Activated CD8-positive, alpha-beta T cell treated with anti-CD3 and anti-CD28 coated beads for 36 hours (primary cell): Measurements from ENCODE around the gene TRAPPC12. TPM values are rescaled to one million over a fixed set of nuclear protein-coding genes. Genes with fewer than 3 reads are reported as not detected.

Experiments
- ATAC-seq: fragments of 200-7000 bp; cut with Tn5 transposase; one replicate; pipeline ENCODE4 v1.10.0; 2021; ENCODE audit warnings: mild to moderate bottlenecking, moderate library complexity
- CTCF ChIA-PET: fragments of 350-600 bp; sonication (Branson Sonifier 250); formaldehyde crosslinking; loops from one replicate; lab custom pipeline; 2021; ENCODE audit warnings: antibody characterized with exemption; lab: Charles Lee
- POLR2A ChIA-PET: fragments of 350-600 bp; sonication (Branson Sonifier 250); formaldehyde crosslinking; loops from one replicate; lab custom pipeline; 2021; ENCODE audit warnings: antibody characterized with exemption; lab: Charles Lee
- DNase-seq: peaks from one replicate; pipeline ENCODE4 v3.0.0-alpha.2; 2020
- H3K27ac Mint-ChIP-seq: one replicate; pipeline ENCODE4 v1.8.0; 2021; ENCODE audit warnings: mild to moderate bottlenecking, mixed read lengths
- H3K27me3 Mint-ChIP-seq: one replicate; pipeline ENCODE4 v1.8.0; 2021; ENCODE audit warnings: mixed read lengths
- H3K36me3 Mint-ChIP-seq: one replicate; pipeline ENCODE4 v1.8.0; 2021; ENCODE audit warnings: low read depth, mixed read lengths
- H3K4me1 Mint-ChIP-seq: one replicate; pipeline ENCODE4 v1.8.0; 2021; ENCODE audit warnings: low read depth, mixed read lengths
- H3K4me3 Mint-ChIP-seq: one replicate; pipeline ENCODE4 v1.8.0; 2021; ENCODE audit warnings: mild to moderate bottlenecking, moderate library complexity, mixed read lengths
- H3K9me3 Mint-ChIP-seq: one replicate; pipeline ENCODE4 v1.8.0; 2021; ENCODE audit warnings: mixed read lengths
- CTCF ChIP-seq: fragments of 200-600 bp; IDR thresholded peaks from one replicate; pipeline ENCODE4 v1.8.0; 2022; ENCODE audit warnings: antibody characterized with exemption, mild to moderate bottlenecking
- intact Hi-C: fragments of 100-400 bp; cut with micrococcal nuclease; formaldehyde crosslinking; loops from one replicate; pipeline ENCODE4 v1.10.0; 2022
- total RNA-seq, 2 experiments: library from RNA; stranded (reverse); gene quantifications; one replicate each; pipeline ENCODE4 v1.2.3, GENCODE V29; 2021

TRAPPC12 gene
- total RNA-seq, 2 experiments from 2014 or later: 52.9 to 65.3 TPM

- CTCF ChIA-PET: no interaction called here
- intact Hi-C loops: no loop called here
- no peak overlapping the region for H3K4me3 Mint-ChIP-seq
- H3K4me1 Mint-ChIP-seq: peaks cover 8% of the 10 kb centered on the region
- no peaks in the 10 kb centered on the region for H3K9me3 Mint-ChIP-seq
- no peaks in the 10 kb centered on the region for H3K27me3 Mint-ChIP-seq
- no peak overlapping the region for H3K27ac Mint-ChIP-seq
- DNase-seq (no peak), ATAC-seq (no peak)
- no peak for TF ChIP-seq CTCF
- peaks cover 13% of the 10 kb centered on the region for H3K36me3 Mint-ChIP-seq
- POLR2A ChIA-PET: no interaction called here
These were observed 30.2 kb downstream of the TRAPPC12 start for GRCh38 chr2:3409627-3410170.

- POLR2A ChIA-PET: no interaction called here
- Mint-ChIP-seq H3K4me3 (no peak overlapping the region), H3K9me3 (no peaks in the 10 kb centered on the region), H3K36me3 (peaks cover 14% of the 10 kb centered on the region), H3K4me1 (peaks cover 7% of the 10 kb centered on the region), H3K27me3 (no peaks in the 10 kb centered on the region), H3K27ac (no peak overlapping the region)
- TF ChIP-seq CTCF: no peak
- intact Hi-C loops: no loop called here
- DNase-seq (no peak), ATAC-seq (no peak)
- CTCF ChIA-PET: no interaction called here
These were observed 31.6 kb downstream of the TRAPPC12 start for GRCh38 chr2:3411103-3411502.

DNA sequence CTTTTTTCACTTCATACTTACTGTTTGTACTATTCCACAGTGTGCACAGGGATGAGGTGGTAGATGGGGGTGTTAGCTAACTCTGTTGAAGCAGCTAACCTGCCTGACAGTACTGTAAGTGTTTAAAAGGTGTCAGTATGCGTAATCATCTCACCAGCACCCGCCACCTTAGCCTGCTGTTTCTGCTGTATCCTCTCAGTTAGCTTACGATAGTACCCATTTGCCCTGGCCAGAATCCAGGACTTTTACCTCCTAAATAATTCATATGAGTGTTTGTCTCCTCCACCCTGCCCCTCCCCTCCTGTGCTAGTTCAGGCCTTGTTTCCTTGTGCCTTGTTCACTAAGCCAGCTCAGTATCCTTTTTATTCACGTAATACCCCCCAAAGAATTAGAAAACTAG is 34.2 kb downstream of the TRAPPC12 start:
- H3K27me3 Mint-ChIP-seq: no peaks in the 10 kb centered on the region
- H3K27ac Mint-ChIP-seq: no peak overlapping the region
- ATAC-seq (no peak), DNase-seq (no peak)
- ChIA-PET CTCF (interaction anchor here (1.5 to 2.8 kb wide), 2 partner anchors 10 to 238 kb away, joined by 3 to 29 read pairs; no protein-coding TSS in a partner anchor), POLR2A (no interaction called here)
- intact Hi-C loops: no loop called here
- H3K4me1 Mint-ChIP-seq: peaks cover 7% of the 10 kb centered on the region
- no peaks in the 10 kb centered on the region for H3K9me3 Mint-ChIP-seq
- no peak overlapping the region for H3K4me3 Mint-ChIP-seq
- no peak for TF ChIP-seq CTCF
- peaks cover 15% of the 10 kb centered on the region for H3K36me3 Mint-ChIP-seq

- ChIA-PET POLR2A (no interaction called here), CTCF (interaction anchor here (1.5 to 2.8 kb wide), 2 partner anchors 9 to 238 kb away, joined by 3 to 29 read pairs; no protein-coding TSS in a partner anchor)
- no peaks in the 10 kb centered on the region for H3K27me3 Mint-ChIP-seq
- H3K36me3 Mint-ChIP-seq: peaks cover 15% of the 10 kb centered on the region
- H3K4me3 Mint-ChIP-seq: no peak overlapping the region
- ATAC-seq: no peak
- TF ChIP-seq CTCF: no peak
- DNase-seq: no peak
- peaks cover 7% of the 10 kb centered on the region for H3K4me1 Mint-ChIP-seq
- intact Hi-C loops: no loop called here
- H3K9me3 Mint-ChIP-seq: no peaks in the 10 kb centered on the region
- H3K27ac Mint-ChIP-seq: no peak overlapping the region
These were observed 34.8 kb downstream of the TRAPPC12 start for GRCh38 chr2:3414133-3414860.

- Mint-ChIP-seq H3K27me3 (no peaks in the 10 kb centered on the region), H3K36me3 (peaks cover 24% of the 10 kb centered on the region), H3K4me1 (peaks cover 3% of the 10 kb centered on the region), H3K27ac (no peak overlapping the region), H3K9me3 (no peaks in the 10 kb centered on the region), H3K4me3 (no peak overlapping the region)
- POLR2A ChIA-PET: no interaction called here
- TF ChIP-seq CTCF: no peak
- ATAC-seq: no peak
- CTCF ChIA-PET: no interaction called here
- no peak for DNase-seq
- intact Hi-C loops: no loop called here
These were observed 39.4 kb downstream of the TRAPPC12 start for GRCh38 chr2:3418766-3419404.
